ENCODE measurements around the gene TMEM150A.
"Not testable (repeated sequence)": the region's sequence is repeated elsewhere in the genome, so short reads cannot be mapped to it uniquely, and the experiment has no call there.

The TMEM150A gene, protein sequence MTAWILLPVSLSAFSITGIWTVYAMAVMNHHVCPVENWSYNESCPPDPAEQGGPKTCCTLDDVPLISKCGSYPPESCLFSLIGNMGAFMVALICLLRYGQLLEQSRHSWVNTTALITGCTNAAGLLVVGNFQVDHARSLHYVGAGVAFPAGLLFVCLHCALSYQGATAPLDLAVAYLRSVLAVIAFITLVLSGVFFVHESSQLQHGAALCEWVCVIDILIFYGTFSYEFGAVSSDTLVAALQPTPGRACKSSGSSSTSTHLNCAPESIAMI

GRCh38 chr2:85602476-85603234 is at the start of gene TMEM150A:
Gene TMEM150A (minus strand): TSS chr2:85602698. CDS start chr2:85601948, 750 bp downstream.
- no peak for DNase-seq

GRCh38 chr2:85652056-85652455 is 49.6 kb upstream of the TMEM150A start:
- no peak for DNase-seq

- DNase-seq, result no peak
Measured at GRCh38 chr2:85651097-85651496, 48.6 kb upstream of the TMEM150A start.

DNA sequence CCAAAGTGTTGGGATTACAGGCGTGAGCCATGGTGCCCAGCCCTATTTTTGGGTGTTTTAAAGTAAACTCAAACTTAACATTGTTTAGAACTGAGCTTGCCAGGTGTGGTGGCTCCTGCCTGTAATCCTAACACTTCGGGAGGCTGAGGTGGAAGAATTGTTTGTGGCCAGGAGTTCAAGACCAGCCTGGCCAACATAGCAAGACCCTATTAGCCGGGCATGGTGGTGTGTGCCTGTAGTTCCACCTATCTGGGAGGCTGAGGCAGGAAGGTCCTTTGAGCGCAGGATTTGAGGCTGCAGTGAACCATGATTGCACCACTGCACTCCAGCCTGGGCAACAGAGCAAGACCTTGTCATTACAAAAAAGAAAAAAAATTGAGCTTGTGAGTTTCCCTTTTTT is 48.0 kb upstream of the TMEM150A start:
- no peak for DNase-seq

GRCh38 chr2:85649201-85650190 is 47.0 kb upstream of the TMEM150A start:
- no peak for DNase-seq

DNA sequence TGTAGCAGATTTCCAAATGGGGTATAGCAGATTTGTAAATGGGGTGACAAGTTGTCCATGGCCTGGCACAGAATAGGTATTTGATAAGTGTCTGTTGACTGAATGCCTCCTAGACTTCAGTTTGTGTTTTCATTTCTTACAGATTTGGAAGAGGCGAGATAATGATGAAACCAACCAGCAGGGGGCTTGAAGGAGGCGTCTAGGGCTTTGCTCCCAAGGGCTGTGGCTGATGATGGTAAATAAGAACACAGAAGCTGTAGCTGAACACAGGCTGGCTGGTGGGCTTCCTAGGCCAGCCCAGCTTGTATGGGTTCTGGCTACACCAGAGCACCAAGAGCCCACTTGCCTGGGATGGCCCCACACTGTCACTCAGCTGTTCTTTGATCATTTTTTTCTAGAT is 46.1 kb upstream of the TMEM150A start:
- DNase-seq, result no peak

DNA sequence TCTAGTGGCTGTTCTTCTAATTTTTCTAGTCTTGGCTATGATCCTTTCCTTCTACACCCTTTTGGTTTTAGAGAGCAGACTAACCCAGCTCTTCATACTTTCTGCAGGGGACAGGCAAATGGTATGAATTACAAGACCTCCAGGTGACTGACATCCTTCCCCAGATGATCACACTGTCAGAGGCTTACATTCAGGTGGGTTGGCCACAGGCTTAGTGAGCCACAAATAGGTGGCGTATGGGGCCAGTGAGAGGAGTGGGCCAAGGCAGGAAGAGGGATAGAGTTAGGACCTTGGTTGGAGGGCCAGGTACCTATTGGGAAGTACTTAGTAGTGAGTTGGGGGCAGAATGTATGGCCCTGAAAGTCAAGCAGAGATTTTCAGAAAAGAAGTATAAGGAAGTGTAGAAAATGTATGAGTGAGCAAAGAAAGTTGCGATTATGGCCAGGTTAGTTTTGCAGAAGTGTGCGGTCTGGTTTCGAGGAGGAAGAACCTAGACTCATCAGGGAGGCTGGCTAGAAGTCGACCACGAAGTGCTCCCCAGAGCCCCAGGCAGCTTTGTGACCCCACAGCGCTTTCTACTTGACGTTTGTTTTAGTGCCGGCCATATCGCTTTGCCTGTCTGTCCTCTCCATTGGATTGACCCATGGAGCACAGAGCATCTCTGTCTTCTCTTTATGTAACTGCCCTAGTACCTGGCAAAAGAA is 45.5 kb upstream of the TMEM150A start:
- no peak for DNase-seq

DNA sequence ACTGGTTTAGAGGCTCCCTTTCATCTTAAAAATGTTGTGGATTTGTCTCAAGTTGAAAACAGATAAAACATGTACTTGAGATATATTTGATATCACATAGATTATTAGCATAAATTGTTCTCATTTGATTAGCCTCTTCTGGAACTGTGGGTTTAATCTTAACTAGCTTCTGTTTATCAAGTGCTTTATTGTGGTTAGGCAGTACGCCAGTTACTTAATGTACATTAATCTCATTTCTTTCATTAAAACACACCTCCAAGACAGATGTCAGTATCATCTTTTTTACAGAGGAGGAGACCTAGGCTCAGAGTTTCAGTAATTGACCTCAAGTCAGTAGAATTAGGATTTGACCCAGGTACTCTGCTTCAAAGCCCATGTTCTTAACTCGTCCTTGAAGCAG is 43.7 kb upstream of the TMEM150A start:
- DNase-seq, result no peak

DNA sequence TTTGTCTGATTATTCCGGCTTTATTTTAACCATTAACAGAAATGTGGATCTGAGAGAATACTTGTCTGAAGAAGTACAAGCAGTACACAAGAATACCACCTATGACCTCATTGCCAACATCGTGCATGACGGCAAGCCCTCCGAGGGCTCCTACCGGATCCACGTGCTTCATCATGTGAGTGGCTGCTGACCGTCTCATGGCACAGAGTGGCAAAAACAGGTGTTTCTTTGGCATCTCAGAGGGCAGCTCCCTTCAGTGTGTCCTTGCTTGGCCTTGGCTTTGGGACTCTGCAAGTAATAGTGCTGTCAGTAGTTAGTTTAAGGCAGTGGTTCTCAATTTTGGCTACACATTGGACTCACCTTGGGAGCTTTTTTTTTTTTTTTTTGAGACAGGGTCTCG is 42.4 kb upstream of the TMEM150A start:
- no peak for DNase-seq

DNA sequence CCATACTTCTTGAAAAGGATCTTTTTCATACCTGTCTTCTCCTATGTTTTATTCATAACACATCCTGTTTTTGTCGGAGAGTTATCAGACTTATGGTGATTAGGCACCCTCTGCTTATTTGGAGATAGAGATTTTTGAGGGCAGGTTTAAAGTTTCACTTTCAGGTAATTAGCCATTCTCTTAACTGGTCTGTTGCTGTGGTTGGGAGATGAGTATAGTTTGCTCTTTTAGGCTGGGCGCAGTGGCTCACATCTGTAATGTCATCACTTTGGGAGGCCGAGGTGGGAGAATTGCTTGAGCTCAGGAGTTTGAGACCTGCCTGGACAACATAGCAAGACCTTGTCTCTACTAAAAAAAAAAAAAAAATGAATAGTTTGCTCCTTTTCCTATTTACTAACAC is 40.2 kb upstream of the TMEM150A start:
- DNase-seq, result no peak

DNA sequence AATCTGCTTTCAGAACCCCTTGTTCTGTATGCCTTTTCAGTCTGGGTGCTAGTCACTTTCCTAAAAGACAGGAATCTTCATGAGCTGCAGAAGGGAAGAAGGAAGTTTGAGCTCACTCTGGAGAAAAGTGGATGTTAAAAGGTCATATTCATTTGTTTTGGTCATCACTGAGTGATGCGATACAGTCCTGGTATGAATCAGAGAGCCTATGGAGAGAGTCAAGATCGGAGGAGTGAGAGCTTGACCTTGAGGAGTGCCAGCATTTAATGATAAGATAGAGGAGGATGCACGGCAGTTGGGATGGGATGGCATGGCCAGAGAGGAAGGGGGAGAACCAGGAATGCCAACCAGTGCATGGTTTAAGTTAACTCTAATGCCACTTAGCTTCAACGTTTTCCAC is 33.1 kb upstream of the TMEM150A start:
- no peak for DNase-seq

GRCh38 chr2:85635011-85635410 is 32.5 kb upstream of the TMEM150A start:
- no peak for DNase-seq

DNA sequence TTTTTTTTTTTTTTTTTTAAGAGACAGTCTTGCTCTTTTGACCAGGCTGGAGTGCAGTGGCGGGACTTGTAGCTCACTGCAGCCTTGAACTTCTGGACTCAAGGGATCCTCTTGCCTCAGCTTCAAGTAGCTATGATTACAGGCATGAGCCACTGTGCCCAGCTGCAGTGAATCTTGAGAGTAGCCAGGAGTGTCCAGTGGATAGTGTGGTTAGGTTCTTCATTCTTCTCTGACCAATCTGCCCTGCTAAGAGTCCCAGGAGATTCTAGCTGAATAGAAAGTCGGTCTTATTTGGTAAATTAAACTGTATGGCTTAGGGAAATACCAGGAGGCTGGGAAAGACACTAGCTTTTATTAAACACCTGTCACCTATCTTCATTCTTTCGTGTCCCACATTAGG is 28.8 kb upstream of the TMEM150A start:
- DNase-seq, result no peak

DNA sequence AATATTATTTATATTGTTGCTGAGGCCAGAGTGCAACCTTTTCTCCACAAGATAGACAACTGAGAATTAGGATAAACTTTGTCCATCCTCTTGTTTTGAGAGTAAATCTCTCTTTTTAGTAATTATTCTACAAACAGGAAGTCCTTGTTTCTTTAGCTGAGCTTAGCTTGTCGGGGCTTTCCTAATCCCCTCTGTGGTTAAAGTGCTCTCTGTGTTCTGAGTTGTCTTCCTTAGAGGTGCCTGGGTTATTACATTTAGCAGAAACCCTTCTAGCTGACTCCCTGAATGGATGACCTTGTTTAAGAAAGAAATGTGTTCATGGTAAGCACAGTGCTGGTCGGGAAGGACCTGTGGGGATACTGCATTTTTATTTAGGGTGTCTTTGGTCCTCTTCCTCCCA is 26.2 kb upstream of the TMEM150A start:
- no peak for DNase-seq

DNA sequence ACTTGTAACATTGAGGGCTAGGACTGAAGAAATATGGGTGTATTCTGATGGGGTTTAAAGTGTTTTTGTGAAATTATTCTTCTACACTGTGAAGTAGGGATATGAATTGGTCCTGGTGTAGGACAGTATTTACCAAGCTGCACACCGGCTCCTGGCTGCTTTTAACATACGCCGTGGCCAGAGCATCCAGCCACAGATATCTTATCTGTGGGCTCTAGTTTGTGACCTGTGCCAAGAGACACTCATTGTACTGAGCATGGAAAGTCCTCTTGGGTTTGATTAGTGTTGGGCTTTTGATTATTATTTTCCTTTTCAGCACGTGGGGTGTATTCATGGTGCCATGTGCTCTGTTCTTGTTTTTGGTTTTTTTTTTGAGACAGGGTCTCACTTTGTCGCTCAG is 21.5 kb upstream of the TMEM150A start:
- DNase-seq, result no peak

DNA sequence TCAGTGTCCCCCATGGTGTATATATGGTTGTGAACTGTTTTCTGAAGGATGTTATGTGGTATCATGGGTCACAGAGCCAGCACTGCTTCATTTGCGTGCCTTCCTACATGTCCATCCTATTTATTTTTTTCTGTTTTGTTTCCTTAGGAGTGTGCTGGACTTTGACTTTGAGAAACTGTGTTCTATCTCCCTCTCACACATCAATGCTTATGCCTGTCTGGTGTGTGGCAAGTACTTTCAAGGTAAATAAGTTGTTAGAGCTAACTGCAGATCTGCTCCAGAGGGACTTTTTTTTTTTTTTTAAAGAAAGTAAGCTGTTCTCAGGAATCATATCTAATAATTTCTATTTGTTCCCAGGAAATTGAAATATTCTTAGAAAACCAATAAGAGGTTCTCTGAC is 18.8 kb upstream of the TMEM150A start:
- DNase-seq, result no peak

GRCh38 chr2:85619617-85620016 is 17.1 kb upstream of the TMEM150A start:
- no peak for DNase-seq

DNA sequence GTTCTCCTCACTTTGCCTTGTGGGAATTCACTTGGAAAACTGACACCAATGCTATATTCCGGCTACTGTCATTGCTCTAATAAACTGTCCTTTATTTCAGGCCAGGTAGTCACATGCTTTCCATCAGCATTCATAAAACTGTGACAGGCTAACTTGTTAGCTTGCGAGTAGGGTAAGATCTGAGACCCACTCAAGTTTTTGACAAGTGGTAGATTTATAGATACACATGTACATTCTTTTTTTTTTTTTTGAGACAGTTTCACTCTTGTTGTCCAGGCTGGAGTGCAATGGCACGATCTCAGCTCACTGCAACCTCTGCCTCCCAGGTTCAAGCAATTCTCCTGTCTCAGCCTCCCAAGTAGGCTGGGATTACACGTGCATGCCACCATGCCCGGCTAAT is 15.2 kb upstream of the TMEM150A start:
- not testable (repeated sequence) for DNase-seq

- no peak for DNase-seq
Measured at GRCh38 chr2:85615413-85615728, 12.9 kb upstream of the TMEM150A start.

- DNase-seq, result not testable (repeated sequence)
Measured at GRCh38 chr2:85614757-85615156, 12.3 kb upstream of the TMEM150A start.

GRCh38 chr2:85613717-85614515 is 11.4 kb upstream of the TMEM150A start:
- DNase-seq, result no peak

Data from NCI-H187 treated with DMSO at 0.1 percent for 48 hours (cell line).